MM.1S (cell line): ENCODE data around the gene KIF4B.

ENCODE experiments used
- CTCF ChIP-seq: fragments of 300-600 bp; sonication (generic); IDR thresholded peaks from 2 replicates; pipeline ENCODE4 v1.5.1; 2016; ENCODE audit warnings: antibody characterized with exemption, low read length, mixed read lengths
- EZH2 ChIP-seq: fragments of 300-600 bp; sonication (generic); optimal IDR thresholded peaks from 2 replicates; pipeline ENCODE3; 2017; ENCODE audit warnings: low read depth, mild to moderate bottlenecking, antibody characterized with exemption, low read length, mixed read lengths
- EZH2phosphoT487 ChIP-seq: fragments of 300-600 bp; sonication (generic); IDR thresholded peaks from 2 replicates; pipeline ENCODE4 v1.6.1; 2018; ENCODE audit warnings: antibody characterized with exemption, low read length

GRCh38 chr5:155019601-155020226 is 6.2 kb downstream of the KIF4B start:
- TF ChIP-seq CTCF (no peak), EZH2 (no peak), EZH2phosphoT487 (no peak)
